GM12892 (cell line): ENCODE measurements around the gene COX10.

Experiments used
- POLR2A ChIP-seq: IDR thresholded peaks from 2 replicates; pipeline ENCODE4 v1.6.1; 2011; ENCODE audit warnings: low read depth, low read length, control low read depth
- POLR2AphosphoS5 ChIP-seq: IDR thresholded peaks from 2 replicates; pipeline ENCODE4 v1.6.1; 2011; ENCODE audit warnings: low read depth, low read length, control low read depth
- TAF1 ChIP-seq: IDR thresholded peaks from 2 replicates; pipeline ENCODE4 v1.6.1; 2011; ENCODE audit warnings: low read depth, mild to moderate bottlenecking, control low read depth, low read length, borderline replicate concordance

GRCh38 chr17:14152721-14153120 lies 83.4 kb downstream of the COX10 start:
- TF ChIP-seq POLR2A (no peak), POLR2AphosphoS5 (no peak), TAF1 (no peak)
